HepG2 (cell line): ENCODE measurements around the gene MLYCD. TPM values are rescaled to one million over a fixed set of nuclear protein-coding genes. Genes with fewer than 3 reads are reported as not detected.
A peak's percentile ranks its signal among the peaks of the same experiment; 100 is the strongest.

Experiments used
- ATAC-seq: fragments of 200-7000 bp; cut with Tn5 transposase; 3 replicates; pipeline ENCODE4 v1.9.1; 2020; ENCODE audit warnings: mild to moderate bottlenecking, moderate library complexity
- BruUV-seq: library from RNA; stranded (reverse); fragments of 400-500 nt; replicated peaks from 2 replicates; lab custom pipeline; 2021; lab: Mats Ljungman, UMichigan
- CTCF ChIA-PET: fragments of 300-600 bp; formaldehyde crosslinking; extraction: SDS; loops from one replicate; lab custom pipeline; 2021; ENCODE audit warnings: low total read pairs, inconsistent platforms, low intra/inter-chr PET ratio; lab: Yijun Ruan, JAX
- POLR2A ChIA-PET: fragments of 350-600 bp; sonication (Branson Sonifier 250); formaldehyde crosslinking; loops from one replicate; lab custom pipeline; 2020; ENCODE audit warnings: antibody characterized with exemption, inconsistent platforms; lab: Yijun Ruan, JAX
- DNase-seq: peaks from one replicate; pipeline ENCODE4 v3.0.0-alpha.2; 2015; ENCODE audit warnings: low spot score
- FAIRE-seq: peaks from 3 replicates; lab custom pipeline; 2011; peaks lifted over from hg19 to GRCh38; lab: Jason Lieb, UNC
- H2AFZ ChIP-seq: one replicate; pipeline ENCODE4 v1.6.1; 2011; ENCODE audit warnings: low read length, inconsistent platforms
- H3K27ac ChIP-seq: fragments of 300-600 bp; 3 replicates; pipeline ENCODE4 v1.8.0; 2011; ENCODE audit warnings: mixed run types, mild to moderate bottlenecking, mixed read lengths, low read length, inconsistent platforms; ENCODE audit not compliant: insufficient read depth; ENCODE audit errors: extremely low read length
- H3K27me3 ChIP-seq, 2 experiments: fragments of 200-600 bp in 1 of 2; 2 replicates in 1 of 2; 3 replicates in 1 of 2; pipeline versions ENCODE4 v1.6.0 to v1.8.0; 2011; ENCODE audit warnings: low read length in 2 of 2, mild to moderate bottlenecking in 2 of 2, moderate library complexity in 2 of 2, inconsistent platforms in 1 of 2; ENCODE audit not compliant: insufficient read depth in 2 of 2, control insufficient read depth in 1 of 2
- H3K36me3 ChIP-seq, 2 experiments: fragments of 200-600 bp in 1 of 2; replicated peaks in 1 of 2; 2 replicates in 1 of 2; 3 replicates in 1 of 2; pipeline versions ENCODE4 v1.5.1 to v1.8.0; 2011; ENCODE audit warnings: low read length in 2 of 2, inconsistent platforms in 1 of 2; ENCODE audit not compliant: insufficient read depth in 2 of 2, control insufficient read depth in 1 of 2
- H3K4me1 ChIP-seq: 2 replicates; pipeline ENCODE4 v1.5.1; 2012; ENCODE audit warnings: low read length, inconsistent platforms; ENCODE audit not compliant: insufficient read depth
- H3K4me2 ChIP-seq: 2 replicates; pipeline ENCODE4 v1.6.0; 2011; ENCODE audit warnings: low read depth, low read length, inconsistent platforms
- H3K4me3 ChIP-seq, 3 experiments: fragments of 200-600 bp in 1 of 3; sonication (generic), shearing (Covaris generic) in 1 of 3; replicated peaks in 1 of 3; 2 replicates each; pipeline ENCODE4 v1.5.1; 2011 to 2016; ENCODE audit warnings: low read length in 3 of 3, inconsistent platforms in 2 of 3, low read depth in 2 of 3, mild to moderate bottlenecking in 2 of 3, control low read depth in 1 of 3, mixed read lengths in 1 of 3; ENCODE audit not compliant: insufficient read depth in 1 of 3
- H3K79me2 ChIP-seq: one replicate; pipeline ENCODE4 v1.6.1; 2011; ENCODE audit warnings: low read length, inconsistent platforms; ENCODE audit not compliant: insufficient read depth
- H3K9ac ChIP-seq: 2 replicates; pipeline ENCODE4 v1.6.0; 2011; ENCODE audit warnings: mild to moderate bottlenecking, low read depth, low read length, inconsistent platforms; ENCODE audit not compliant: insufficient read depth
- H3K9me3 ChIP-seq: 2 replicates; pipeline ENCODE4 v1.5.1; 2012; ENCODE audit warnings: mild to moderate bottlenecking, low read length
- H4K20me1 ChIP-seq: 2 replicates; pipeline ENCODE4 v1.6.0; 2011; ENCODE audit warnings: inconsistent platforms, mild to moderate bottlenecking, low read length, moderate library complexity; ENCODE audit not compliant: insufficient read depth
- ATF7 ChIP-seq, 2 experiments: fragments of 450-650 bp in 1 of 2; sonication (generic) in 1 of 2; formaldehyde crosslinking in 1 of 2; IDR thresholded peaks; 2 replicates each; pipeline versions ENCODE4 v1.4.0 to v1.6.1; 2016 to 2020; ENCODE audit warnings: antibody characterized with exemption in 1 of 2, mild to moderate bottlenecking in 1 of 2, missing genetic modification reagents in 1 of 2
- CREB1 ChIP-seq, 2 experiments: fragments of 450-650 bp in 1 of 2; IDR thresholded peaks; 2 replicates each; pipeline ENCODE4 v1.6.1; 2016 to 2017; ENCODE audit warnings: control low read depth in 1 of 2, mild to moderate bottlenecking in 1 of 2, missing compliant biosample characterization in 1 of 2, missing genetic modification characterization in 1 of 2
- MIER3 ChIP-seq: IDR thresholded peaks from 2 replicates; pipeline ENCODE4 v1.6.1; 2016; ENCODE audit warnings: missing compliant biosample characterization, borderline replicate concordance
- PHF21A ChIP-seq: sonication (generic); formaldehyde crosslinking; IDR thresholded peaks from 2 replicates; pipeline ENCODE4 v1.5.0; 2020; ENCODE audit warnings: mild to moderate bottlenecking, missing genetic modification reagents
- REXO4 ChIP-seq: sonication (generic); formaldehyde crosslinking; IDR thresholded peaks from 2 replicates; pipeline ENCODE4 v1.8.0; 2022; ENCODE audit warnings: missing genetic modification reagents, mild to moderate bottlenecking, borderline replicate concordance
- RFX5 ChIP-seq: IDR thresholded peaks from 2 replicates; pipeline ENCODE4 v1.6.1; 2011; ENCODE audit warnings: low read depth, low read length, improper control_type of control experiment
- SPEN ChIP-seq: sonication (generic); formaldehyde crosslinking; IDR thresholded peaks from 2 replicates; pipeline ENCODE4 v1.5.1; 2020; ENCODE audit warnings: low read depth, mild to moderate bottlenecking, missing genetic modification reagents
- ZFX ChIP-seq: sonication (generic); formaldehyde crosslinking; IDR thresholded peaks from 2 replicates; pipeline ENCODE4 v1.4.0; 2020; ENCODE audit warnings: mild to moderate bottlenecking, low read depth, missing genetic modification reagents, moderate library complexity
- ZNF337 ChIP-seq: sonication (generic); formaldehyde crosslinking; IDR thresholded peaks from 2 replicates; pipeline ENCODE4 v1.5.1; 2020; ENCODE audit warnings: missing genetic modification reagents, low read depth, mild to moderate bottlenecking, borderline replicate concordance
- ZNF614 ChIP-seq: IDR thresholded peaks from 2 replicates; pipeline ENCODE4 v1.6.1; 2018; ENCODE audit warnings: missing biosample characterization, missing genetic modification reagents, inconsistent platforms, borderline replicate concordance
- ZNF746 ChIP-seq: sonication (generic); formaldehyde crosslinking; IDR thresholded peaks from 2 replicates; pipeline ENCODE4 v1.8.0; 2022; ENCODE audit warnings: mild to moderate bottlenecking, missing genetic modification reagents
- WGBS: methylation state at CpG from one replicate; pipeline ENCODE4 v1.1.6; 2017; ENCODE audit warnings: low lambda C conversion rate; 5-methylcytosine and 5-hydroxymethylcytosine counted together
- in situ Hi-C: cut with HindIII; loops from 2 replicates; pipeline ENCODE4 v1.10.0; 2017; ENCODE audit warnings: low pct_unique_long_range_greater_than_20kb; ENCODE audit not compliant: extremely low pct_ligation_motif_present
- intact Hi-C: fragments of 100-400 bp; cut with micrococcal nuclease; formaldehyde crosslinking; loops from one replicate; pipeline ENCODE4 v1.10.0; 2022; ENCODE audit not compliant: unreplicated experiment
- polyA plus RNA-seq, 8 experiments: library from polyadenylated mRNA; depleted of rRNA in 3 of 8; stranded (reverse) in 7 of 8; unstranded in 1 of 8; fragments of >200 nt; fragmentation: Illumina TruSeq in 4 of 8; extraction: Trizol in 4 of 8; gene quantifications; 2 replicates each; pipeline versions ENCODE4 v1.2.1 to v1.2.3, GENCODE V29; 2011 to 2016; ENCODE audit warnings: low read depth in 4 of 8, missing spikeins in 1 of 8, mixed read lengths in 1 of 8; ENCODE audit not compliant: insufficient read depth in 1 of 8
- total RNA-seq, 5 experiments: library from RNA; depleted of rRNA; stranded (reverse); fragments of >200 nt; fragmentation: Illumina TruSeq; extraction: Trizol; gene quantifications; 2 replicates each; pipeline ENCODE4 v1.2.3, GENCODE V29; 2016; ENCODE audit warnings: low read depth in 1 of 5
- TF ChIP-seq, protein P1 (sequence below): sonication (generic); formaldehyde crosslinking; IDR thresholded peaks from 2 replicates; pipeline ENCODE4 v1.5.1; 2020; ENCODE audit warnings: missing genetic modification reagents, mild to moderate bottlenecking, borderline replicate concordance
- TF ChIP-seq, protein P2 (sequence below): sonication (generic); formaldehyde crosslinking; conservative IDR thresholded peaks from 2 replicates; pipeline ENCODE4 v1.4.0; 2020; ENCODE audit warnings: mild to moderate bottlenecking, missing genetic modification reagents, moderate library complexity

Gene MLYCD
- total and polyA plus RNA-seq, 2 of the 13 experiments (the other 11 are each of a cell fraction or from before 2014, with no cell fraction given): 1.8 to 4.0 TPM

DNA sequence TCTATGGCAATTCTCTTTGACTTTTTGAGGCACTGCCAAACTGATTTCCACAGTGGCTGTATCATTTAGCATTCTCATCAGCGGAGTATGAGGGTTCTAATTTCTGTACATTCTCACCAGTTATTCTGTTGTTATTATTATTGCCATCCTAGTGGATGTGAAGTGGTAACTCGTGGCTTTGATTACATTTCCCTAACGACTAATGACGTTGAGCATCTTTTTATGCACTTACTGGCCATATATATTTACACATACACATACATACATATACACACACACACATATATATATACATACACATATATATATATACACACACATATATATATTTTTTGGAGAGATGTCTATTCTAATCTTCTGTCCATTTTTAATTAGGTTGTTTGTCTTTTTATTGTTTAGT, 3.7 kb upstream of the MLYCD start:
- H3K4me2 ChIP-seq: no peak overlapping the region
- no peaks in the 10 kb centered on the region for H3K9me3 ChIP-seq
- no peak overlapping the region for H3K4me3 ChIP-seq
- no peak for ATAC-seq
- CTCF ChIA-PET: no interaction called here
- TF ChIP-seq SPEN (CRISPR knock-in tag): no peak
- TF ChIP-seq RFX5: peak; percentile 60; the same call in 1 of the 2 replicates
- no peak overlapping the region for H2AFZ ChIP-seq
- WGBS: 21% methylated on average over 4 of the region's 4 CpGs
- no peak for DNase-seq
- peaks cover 22% of the 10 kb centered on the region for H3K4me1 ChIP-seq
- no peak for FAIRE-seq
- no peak overlapping the region for H3K9ac ChIP-seq
- POLR2A ChIA-PET: no interaction called here
- H3K36me3 ChIP-seq: no peaks in the 10 kb centered on the region
- peaks cover 5% of the 10 kb centered on the region for H3K79me2 ChIP-seq
- H3K27ac ChIP-seq: no peak overlapping the region
- intact Hi-C loops (no loop called here), in situ Hi-C loops (no loop called here)
- no peaks in the 10 kb centered on the region for H4K20me1 ChIP-seq
- H3K27me3 ChIP-seq: peaks cover 0 to 13% of the 10 kb centered on the region in 2 experiments; a peak in 3 of 5 replicates
- BruUV-seq: no TSS peak

DNA sequence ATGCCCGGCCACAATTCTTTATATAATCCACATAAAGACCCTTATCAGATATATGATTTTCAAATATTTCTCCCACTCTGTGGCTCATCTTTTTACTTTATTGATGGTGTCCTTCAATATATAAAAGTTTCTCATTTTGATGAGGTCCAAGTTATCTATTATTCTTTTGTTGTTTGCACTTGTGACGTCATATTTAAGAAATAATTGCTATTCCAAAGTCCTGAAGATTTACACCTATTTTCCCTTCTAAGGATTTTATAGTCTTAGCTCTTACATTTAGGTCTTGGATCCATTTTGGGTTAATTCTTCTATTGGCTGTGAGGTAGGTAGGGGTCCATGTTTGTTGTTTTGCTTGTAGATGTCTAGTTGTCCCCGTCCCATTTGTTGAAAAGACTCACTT, 3.0 kb upstream of the MLYCD start:
- H3K9me3 ChIP-seq: no peaks in the 10 kb centered on the region
- peaks cover 29% of the 10 kb centered on the region for H3K4me1 ChIP-seq
- no peaks in the 10 kb centered on the region for H3K36me3 ChIP-seq
- no peak overlapping the region for H3K4me3 ChIP-seq
- no peak overlapping the region for H3K27ac ChIP-seq
- ChIA-PET CTCF (no interaction called here), POLR2A (no interaction called here)
- peaks cover 0 to 13% of the 10 kb centered on the region in 2 experiments; a peak in 3 of 5 replicates for H3K27me3 ChIP-seq
- intact Hi-C loops: no loop called here
- no peaks in the 10 kb centered on the region for H4K20me1 ChIP-seq
- no peak overlapping the region for H3K9ac ChIP-seq
- DNase-seq (no peak), FAIRE-seq (no peak), ATAC-seq (no peak)
- no peak overlapping the region for H3K4me2 ChIP-seq
- H3K79me2 ChIP-seq: peaks cover 5% of the 10 kb centered on the region
- no TSS peak for BruUV-seq
- no peak overlapping the region for H2AFZ ChIP-seq
- in situ Hi-C loops: no loop called here
- WGBS: 77% methylated on average over 3 of the region's 3 CpGs
- TF ChIP-seq CREB1 (IDR thresholded peaks at IDR 0.05) (peak; percentile 95), CREB1 (CRISPR knock-in tag; IDR thresholded peaks at IDR 0.05) (no peak), ZFX (CRISPR knock-in tag) (no peak), MIER3 (no peak), ATF7 (IDR thresholded peaks at IDR 0.05) (peak; percentile 94), ATF7 (CRISPR knock-in tag; IDR thresholded peaks at IDR 0.05) (no peak), REXO4 (CRISPR knock-in tag) (no peak), ZNF746 (CRISPR knock-in tag) (no peak), ZNF337 (CRISPR knock-in tag) (no peak), ZNF614 (CRISPR knock-in tag) (no peak), PHF21A (CRISPR knock-in tag) (no peak)
- TF ChIP-seq, protein P1, sequence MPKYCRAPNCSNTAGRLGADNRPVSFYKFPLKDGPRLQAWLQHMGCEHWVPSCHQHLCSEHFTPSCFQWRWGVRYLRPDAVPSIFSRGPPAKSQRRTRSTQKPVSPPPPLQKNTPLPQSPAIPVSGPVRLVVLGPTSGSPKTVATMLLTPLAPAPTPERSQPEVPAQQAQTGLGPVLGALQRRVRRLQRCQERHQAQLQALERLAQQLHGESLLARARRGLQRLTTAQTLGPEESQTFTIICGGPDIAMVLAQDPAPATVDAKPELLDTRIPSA (CRISPR knock-in tag): no peak
- TF ChIP-seq, protein P2, sequence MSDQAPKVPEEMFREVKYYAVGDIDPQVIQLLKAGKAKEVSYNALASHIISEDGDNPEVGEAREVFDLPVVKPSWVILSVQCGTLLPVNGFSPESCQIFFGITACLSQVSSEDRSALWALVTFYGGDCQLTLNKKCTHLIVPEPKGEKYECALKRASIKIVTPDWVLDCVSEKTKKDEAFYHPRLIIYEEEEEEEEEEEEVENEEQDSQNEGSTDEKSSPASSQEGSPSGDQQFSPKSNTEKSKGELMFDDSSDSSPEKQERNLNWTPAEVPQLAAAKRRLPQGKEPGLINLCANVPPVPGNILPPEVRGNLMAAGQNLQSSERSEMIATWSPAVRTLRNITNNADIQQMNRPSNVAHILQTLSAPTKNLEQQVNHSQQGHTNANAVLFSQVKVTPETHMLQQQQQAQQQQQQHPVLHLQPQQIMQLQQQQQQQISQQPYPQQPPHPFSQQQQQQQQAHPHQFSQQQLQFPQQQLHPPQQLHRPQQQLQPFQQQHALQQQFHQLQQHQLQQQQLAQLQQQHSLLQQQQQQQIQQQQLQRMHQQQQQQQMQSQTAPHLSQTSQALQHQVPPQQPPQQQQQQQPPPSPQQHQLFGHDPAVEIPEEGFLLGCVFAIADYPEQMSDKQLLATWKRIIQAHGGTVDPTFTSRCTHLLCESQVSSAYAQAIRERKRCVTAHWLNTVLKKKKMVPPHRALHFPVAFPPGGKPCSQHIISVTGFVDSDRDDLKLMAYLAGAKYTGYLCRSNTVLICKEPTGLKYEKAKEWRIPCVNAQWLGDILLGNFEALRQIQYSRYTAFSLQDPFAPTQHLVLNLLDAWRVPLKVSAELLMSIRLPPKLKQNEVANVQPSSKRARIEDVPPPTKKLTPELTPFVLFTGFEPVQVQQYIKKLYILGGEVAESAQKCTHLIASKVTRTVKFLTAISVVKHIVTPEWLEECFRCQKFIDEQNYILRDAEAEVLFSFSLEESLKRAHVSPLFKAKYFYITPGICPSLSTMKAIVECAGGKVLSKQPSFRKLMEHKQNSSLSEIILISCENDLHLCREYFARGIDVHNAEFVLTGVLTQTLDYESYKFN: no peak
